Stimulated activated naive CD8-positive, alpha-beta T cell treated with anti-CD3 and anti-CD28 coated beads, Interleukin-15, Interleukin-2, amounts not matched to agents 100 U/mL and 50 U/mL, for 24 hours (primary cell): ENCODE results near the gene CDH4.

ENCODE experiments used
- ATAC-seq: fragments of 150-1000 bp; cut with Tn5 transposase; one replicate; pipeline ENCODE4 v1.10.0; 2021
- DNase-seq: peaks from one replicate; pipeline ENCODE4 v3.0.0; 2021

The CDH4 gene

GRCh38 chr20:61284752-61285151, 32.7 kb downstream of the CDH4 start:
- DNase-seq (no peak), ATAC-seq (no peak)

- DNase-seq: no peak
- no peak for ATAC-seq
These were observed 33.1 kb downstream of the CDH4 start for GRCh38 chr20:61285152-61285645.

GRCh38 chr20:61285691-61286090, 33.6 kb downstream of the CDH4 start:
- no peak for DNase-seq
- no peak for ATAC-seq

- no peak for ATAC-seq
- no peak for DNase-seq
These were observed 35.7 kb downstream of the CDH4 start for GRCh38 chr20:61287583-61288275.

- ATAC-seq (no peak), DNase-seq (no peak)
These were observed 36.3 kb downstream of the CDH4 start for GRCh38 chr20:61288331-61288784.

- DNase-seq (no peak), ATAC-seq (no peak)
These were observed 37.1 kb downstream of the CDH4 start for GRCh38 chr20:61289166-61289565.

- ATAC-seq (no peak), DNase-seq (no peak)
These were observed 38.7 kb downstream of the CDH4 start for GRCh38 chr20:61290721-61291120.

- no peak for ATAC-seq
- DNase-seq: no peak
These were observed 39.2 kb downstream of the CDH4 start for GRCh38 chr20:61291166-61291829.

GRCh38 chr20:61292391-61292790, 40.3 kb downstream of the CDH4 start:
- DNase-seq (no peak), ATAC-seq (no peak)

GRCh38 chr20:61292821-61293612, 41.0 kb downstream of the CDH4 start:
- no peak for ATAC-seq
- DNase-seq: no peak

GRCh38 chr20:61293951-61294350, 41.9 kb downstream of the CDH4 start:
- no peak for DNase-seq

GRCh38 chr20:61295249-61295648, 43.2 kb downstream of the CDH4 start:
- DNase-seq: no peak

More at GRCh38 chr20:61293951-61294350, 41.9 kb downstream of the CDH4 start:
- no peak for ATAC-seq

GRCh38 chr20:61295682-61296628, 43.9 kb downstream of the CDH4 start:
- no peak for ATAC-seq
- no peak for DNase-seq

More at GRCh38 chr20:61295249-61295648, 43.2 kb downstream of the CDH4 start:
- ATAC-seq: no peak

GRCh38 chr20:61296629-61297019, 44.6 kb downstream of the CDH4 start:
- no peak for ATAC-seq
- DNase-seq: no peak

- DNase-seq (no peak), ATAC-seq (no peak)
These were observed 45.4 kb downstream of the CDH4 start for GRCh38 chr20:61297491-61297890.

GRCh38 chr20:61297986-61298385, 45.9 kb downstream of the CDH4 start:
- ATAC-seq: no peak

GRCh38 chr20:61298661-61299060, 46.6 kb downstream of the CDH4 start:
- DNase-seq (no peak), ATAC-seq (no peak)

More at GRCh38 chr20:61297986-61298385, 45.9 kb downstream of the CDH4 start:
- DNase-seq: no peak

GRCh38 chr20:61299104-61299503, 47.0 kb downstream of the CDH4 start:
- no peak for ATAC-seq
- DNase-seq: no peak

GRCh38 chr20:61299618-61300017, 47.6 kb downstream of the CDH4 start:
- no peak for DNase-seq
- ATAC-seq: no peak

GRCh38 chr20:61300293-61300692, 48.2 kb downstream of the CDH4 start:
- ATAC-seq: no peak
- DNase-seq: no peak

GRCh38 chr20:61300709-61301108, 48.6 kb downstream of the CDH4 start:
- ATAC-seq (no peak), DNase-seq (no peak)
